Liver (tissue), 9 donors: ENCODE results near the gene ZNF821. TPM values are rescaled to one million over a fixed set of nuclear protein-coding genes. Genes with fewer than 3 reads are reported as not detected.

Experiments used
- DNase-seq: peaks from one replicate; pipeline ENCODE4 v3.0.0-alpha.2; 2017; ENCODE audit warnings: low spot score
- H3K27ac ChIP-seq, 2 donors: one replicate each; pipeline ENCODE4 v1.7.0; 2013; ENCODE audit warnings: inconsistent platforms in 2 of 2, low read length in 2 of 2, control low read depth in 1 of 2, low read depth in 1 of 2, mild to moderate bottlenecking in 1 of 2
- H3K27me3 ChIP-seq, 4 donors: one replicate each; pipeline versions ENCODE4 v1.6.1 to v1.7.0; 2013; ENCODE audit warnings: low read length in 3 of 4, inconsistent platforms in 1 of 4, mild to moderate bottlenecking in 1 of 4, moderate library complexity in 1 of 4; ENCODE audit not compliant: control insufficient read depth in 4 of 4, insufficient read depth in 4 of 4
- H3K36me3 ChIP-seq, 4 donors: one replicate each; pipeline versions ENCODE4 v1.6.1 to v1.7.0; 2013; ENCODE audit warnings: low read length in 3 of 4, mild to moderate bottlenecking in 3 of 4, low read depth in 1 of 4, moderate library complexity in 1 of 4; ENCODE audit not compliant: control insufficient read depth in 4 of 4, insufficient read depth in 3 of 4
- H3K4me1 ChIP-seq, 4 donors: one replicate each; pipeline versions ENCODE4 v1.6.1 to v1.7.0; 2013; ENCODE audit warnings: low read length in 3 of 4, mild to moderate bottlenecking in 3 of 4, moderate library complexity in 1 of 4; ENCODE audit not compliant: control insufficient read depth in 4 of 4, insufficient read depth in 4 of 4
- H3K4me3 ChIP-seq, 3 donors: one replicate each; pipeline versions ENCODE4 v1.6.1 to v1.7.0; 2013; ENCODE audit warnings: low read length in 3 of 3, control low read depth in 1 of 3, low read depth in 1 of 3, mild to moderate bottlenecking in 1 of 3
- H3K9ac ChIP-seq, 2 donors: one replicate each; pipeline ENCODE4 v1.7.0; 2013; ENCODE audit warnings: low read length in 2 of 2, mild to moderate bottlenecking in 2 of 2, moderate library complexity in 2 of 2, control low read depth in 1 of 2, low read depth in 1 of 2
- H3K9me3 ChIP-seq, 4 donors: one replicate each; pipeline versions ENCODE4 v1.6.1 to v1.7.0; 2013; ENCODE audit warnings: low read length in 3 of 4; ENCODE audit not compliant: control insufficient read depth in 4 of 4
- EGR1 ChIP-seq, 2 donors: IDR thresholded peaks; 2 replicates each; pipeline ENCODE4 v1.6.1; 2016 to 2018; ENCODE audit warnings: antibody characterized with exemption in 2 of 2, low read depth in 2 of 2
- FOXA1 ChIP-seq: IDR thresholded peaks from 2 replicates; pipeline ENCODE4 v1.6.1; 2016; ENCODE audit warnings: antibody characterized with exemption
- FOXA2 ChIP-seq: IDR thresholded peaks from 2 replicates; pipeline ENCODE4 v1.6.1; 2016; ENCODE audit warnings: antibody characterized with exemption
- HNF4A ChIP-seq, 2 donors: conservative IDR thresholded peaks; 2 replicates each; pipeline ENCODE4 v1.6.1; 2016; ENCODE audit warnings: antibody characterized with exemption in 2 of 2, mild to moderate bottlenecking in 2 of 2
- HNF4G ChIP-seq: IDR thresholded peaks from 2 replicates; pipeline ENCODE4 v1.6.1; 2016; ENCODE audit warnings: antibody characterized with exemption
- JUND ChIP-seq, 2 donors: IDR thresholded peaks; 2 replicates each; pipeline ENCODE4 v1.6.1; 2016; ENCODE audit warnings: antibody characterized with exemption in 2 of 2
- RAD21 ChIP-seq, 2 donors: IDR thresholded peaks; 2 replicates each; pipeline ENCODE4 v1.6.1; 2016; ENCODE audit warnings: antibody characterized with exemption in 2 of 2, mild to moderate bottlenecking in 2 of 2
- RXRA ChIP-seq, 2 donors: IDR thresholded peaks; 2 replicates each; pipeline ENCODE4 v1.6.1; 2017 to 2018; ENCODE audit warnings: antibody characterized with exemption in 2 of 2, mild to moderate bottlenecking in 1 of 2
- SP1 ChIP-seq: IDR thresholded peaks from 2 replicates; pipeline ENCODE4 v1.6.1; 2018; ENCODE audit warnings: antibody characterized with exemption, mild to moderate bottlenecking
- TAF1 ChIP-seq: conservative IDR thresholded peaks from 2 replicates; pipeline ENCODE4 v1.6.1; 2016; ENCODE audit warnings: antibody characterized with exemption, mild to moderate bottlenecking
- YY1 ChIP-seq: IDR thresholded peaks from 2 replicates; pipeline ENCODE4 v1.6.1; 2016; ENCODE audit warnings: antibody characterized with exemption, mild to moderate bottlenecking
- WGBS: extraction: QIAGEN DNeasy Blood & Tissue Kit; methylation state at CpG from one replicate; pipeline ENCODE4 v1.1.7; 2013; 5-methylcytosine and 5-hydroxymethylcytosine counted together
- polyA plus RNA-seq, 2 donors: library from polyadenylated mRNA; stranded (reverse) in 1 of 2; unstranded in 1 of 2; fragments of 200-250 nt in 1 of 2; fragments of >200 nt in 1 of 2; fragmentation: Nextera tagmentation in 1 of 2; extraction: Ambion mirVana in 1 of 2; gene quantifications; one replicate each; pipeline versions ENCODE4 v1.2.1 to v1.2.3, GENCODE V29; 2013 to 2015
- total RNA-seq, 2 donors: library from RNA; depleted of rRNA; stranded (reverse); fragments of >200 nt; gene quantifications; one replicate each; pipeline ENCODE4 v1.2.3, GENCODE V29; 2014
- TF ChIP-seq, protein P1 (sequence below): IDR thresholded peaks from 2 replicates; pipeline ENCODE4 v1.6.1; 2016; ENCODE audit warnings: antibody characterized with exemption, mild to moderate bottlenecking
- TF ChIP-seq, protein P2 (sequence below): fragments of 150-350 bp; IDR thresholded peaks from 2 replicates; pipeline ENCODE4 v1.5.1; 2017; ENCODE audit warnings: improper control_type of control experiment, low read depth, low read length; ENCODE audit not compliant: missing input control
- TF ChIP-seq, protein P3 (sequence below): IDR thresholded peaks from 2 replicates; pipeline ENCODE4 v1.6.1; 2016; ENCODE audit warnings: antibody characterized with exemption
- TF ChIP-seq, protein P4 (sequence below): IDR thresholded peaks from 2 replicates; pipeline ENCODE4 v1.6.1; 2016; ENCODE audit warnings: antibody characterized with exemption
- donor health status: healthy.
- donor health status: healthy.
- donor health status: healthy.
- donor health status: healthy.
- donor health status: healthy.

ZNF821 gene
- total and polyA plus RNA-seq, 4 donors = 1.0 to 3.0 (median 2.0) TPM

DNA sequence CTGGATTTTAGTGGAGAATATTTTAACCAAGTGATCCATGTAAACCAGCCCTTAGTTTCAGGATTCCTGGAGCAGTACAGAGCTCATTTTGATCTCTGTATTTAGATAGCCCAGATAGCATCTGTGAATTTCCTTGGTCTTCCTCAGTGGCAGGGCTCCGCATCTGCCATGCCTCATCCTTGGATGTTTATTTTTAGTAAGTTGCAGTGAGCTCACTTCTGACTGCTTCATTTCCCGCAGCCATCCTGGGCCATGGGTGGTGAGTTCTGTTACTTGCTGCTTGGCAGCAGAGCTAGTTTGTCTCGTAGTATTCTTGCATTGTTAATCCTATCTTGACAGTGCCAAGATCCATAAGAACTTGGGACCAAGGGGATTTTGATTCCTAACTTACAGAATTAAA lies 45.1 kb upstream of the ZNF821 start (continued):
- TF ChIP-seq, protein P1, sequence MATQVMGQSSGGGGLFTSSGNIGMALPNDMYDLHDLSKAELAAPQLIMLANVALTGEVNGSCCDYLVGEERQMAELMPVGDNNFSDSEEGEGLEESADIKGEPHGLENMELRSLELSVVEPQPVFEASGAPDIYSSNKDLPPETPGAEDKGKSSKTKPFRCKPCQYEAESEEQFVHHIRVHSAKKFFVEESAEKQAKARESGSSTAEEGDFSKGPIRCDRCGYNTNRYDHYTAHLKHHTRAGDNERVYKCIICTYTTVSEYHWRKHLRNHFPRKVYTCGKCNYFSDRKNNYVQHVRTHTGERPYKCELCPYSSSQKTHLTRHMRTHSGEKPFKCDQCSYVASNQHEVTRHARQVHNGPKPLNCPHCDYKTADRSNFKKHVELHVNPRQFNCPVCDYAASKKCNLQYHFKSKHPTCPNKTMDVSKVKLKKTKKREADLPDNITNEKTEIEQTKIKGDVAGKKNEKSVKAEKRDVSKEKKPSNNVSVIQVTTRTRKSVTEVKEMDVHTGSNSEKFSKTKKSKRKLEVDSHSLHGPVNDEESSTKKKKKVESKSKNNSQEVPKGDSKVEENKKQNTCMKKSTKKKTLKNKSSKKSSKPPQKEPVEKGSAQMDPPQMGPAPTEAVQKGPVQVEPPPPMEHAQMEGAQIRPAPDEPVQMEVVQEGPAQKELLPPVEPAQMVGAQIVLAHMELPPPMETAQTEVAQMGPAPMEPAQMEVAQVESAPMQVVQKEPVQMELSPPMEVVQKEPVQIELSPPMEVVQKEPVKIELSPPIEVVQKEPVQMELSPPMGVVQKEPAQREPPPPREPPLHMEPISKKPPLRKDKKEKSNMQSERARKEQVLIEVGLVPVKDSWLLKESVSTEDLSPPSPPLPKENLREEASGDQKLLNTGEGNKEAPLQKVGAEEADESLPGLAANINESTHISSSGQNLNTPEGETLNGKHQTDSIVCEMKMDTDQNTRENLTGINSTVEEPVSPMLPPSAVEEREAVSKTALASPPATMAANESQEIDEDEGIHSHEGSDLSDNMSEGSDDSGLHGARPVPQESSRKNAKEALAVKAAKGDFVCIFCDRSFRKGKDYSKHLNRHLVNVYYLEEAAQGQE = no peak
- TF ChIP-seq YY1 (no peak), HNF4G (no peak), FOXA1 (no peak)
- TF ChIP-seq, protein P2, sequence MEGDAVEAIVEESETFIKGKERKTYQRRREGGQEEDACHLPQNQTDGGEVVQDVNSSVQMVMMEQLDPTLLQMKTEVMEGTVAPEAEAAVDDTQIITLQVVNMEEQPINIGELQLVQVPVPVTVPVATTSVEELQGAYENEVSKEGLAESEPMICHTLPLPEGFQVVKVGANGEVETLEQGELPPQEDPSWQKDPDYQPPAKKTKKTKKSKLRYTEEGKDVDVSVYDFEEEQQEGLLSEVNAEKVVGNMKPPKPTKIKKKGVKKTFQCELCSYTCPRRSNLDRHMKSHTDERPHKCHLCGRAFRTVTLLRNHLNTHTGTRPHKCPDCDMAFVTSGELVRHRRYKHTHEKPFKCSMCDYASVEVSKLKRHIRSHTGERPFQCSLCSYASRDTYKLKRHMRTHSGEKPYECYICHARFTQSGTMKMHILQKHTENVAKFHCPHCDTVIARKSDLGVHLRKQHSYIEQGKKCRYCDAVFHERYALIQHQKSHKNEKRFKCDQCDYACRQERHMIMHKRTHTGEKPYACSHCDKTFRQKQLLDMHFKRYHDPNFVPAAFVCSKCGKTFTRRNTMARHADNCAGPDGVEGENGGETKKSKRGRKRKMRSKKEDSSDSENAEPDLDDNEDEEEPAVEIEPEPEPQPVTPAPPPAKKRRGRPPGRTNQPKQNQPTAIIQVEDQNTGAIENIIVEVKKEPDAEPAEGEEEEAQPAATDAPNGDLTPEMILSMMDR = no peak
- TF ChIP-seq, protein P3, sequence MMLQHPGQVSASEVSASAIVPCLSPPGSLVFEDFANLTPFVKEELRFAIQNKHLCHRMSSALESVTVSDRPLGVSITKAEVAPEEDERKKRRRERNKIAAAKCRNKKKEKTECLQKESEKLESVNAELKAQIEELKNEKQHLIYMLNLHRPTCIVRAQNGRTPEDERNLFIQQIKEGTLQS = no peak

DNA sequence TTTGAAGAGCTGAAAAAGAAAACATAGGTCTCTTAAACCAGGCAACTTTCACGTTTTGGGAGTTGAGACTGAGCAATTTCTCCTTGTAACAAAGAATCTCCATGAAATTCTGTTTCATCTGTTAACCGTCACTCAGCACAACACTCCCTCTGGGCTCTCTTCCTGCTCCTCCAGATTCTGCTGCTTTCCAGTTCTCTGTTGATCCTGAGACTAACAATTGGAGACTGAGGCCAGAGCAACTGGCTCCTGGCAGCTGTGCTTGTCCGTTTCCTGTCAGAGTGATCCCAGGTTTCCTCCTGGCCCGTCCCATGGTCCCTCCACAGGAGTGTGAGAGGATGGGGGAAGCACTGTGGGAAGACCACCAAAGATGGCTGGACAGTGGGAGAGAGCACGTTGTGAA lies 43.8 kb upstream of the ZNF821 start:
- TF ChIP-seq HNF4A (conservative IDR thresholded peaks at IDR 0.05) (no peak), FOXA2 (no peak), SP1 (no peak), JUND (IDR thresholded peaks at IDR 0.05) (no peak), RXRA (IDR thresholded peaks at IDR 0.05) (no peak), EGR1 (IDR thresholded peaks at IDR 0.05; ENCODE audit: low read depth in 2 of 2) (no peak), TAF1 (no peak), RAD21 (IDR thresholded peaks at IDR 0.05) (no peak)
- TF ChIP-seq, protein P4, sequence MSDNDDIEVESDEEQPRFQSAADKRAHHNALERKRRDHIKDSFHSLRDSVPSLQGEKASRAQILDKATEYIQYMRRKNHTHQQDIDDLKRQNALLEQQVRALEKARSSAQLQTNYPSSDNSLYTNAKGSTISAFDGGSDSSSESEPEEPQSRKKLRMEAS = no peak
- TF ChIP-seq, protein P1 = no peak
- TF ChIP-seq, protein P3 = no peak
- no peak overlapping the region for H3K27ac ChIP-seq
- no peaks in the 10 kb centered on the region for H3K27me3 ChIP-seq
- peaks cover 10 to 73% (median 57%) of the 10 kb centered on the region in 4 donors for H3K36me3 ChIP-seq
- H3K9me3 ChIP-seq = no peaks in the 10 kb centered on the region
- H3K9ac ChIP-seq = no peak overlapping the region
- no peak for DNase-seq
- 73% methylated on average over 5 of the region's 5 CpGs for WGBS
- no peak overlapping the region for H3K4me3 ChIP-seq
- no peaks in the 10 kb centered on the region for H3K4me1 ChIP-seq
